GM23338 (cell line): Measurements from ENCODE around the gene PPDPF.

Source experiments
- CREB1 ChIP-seq: fragments of 250-450 bp; sonication (Bioruptor Pico); IDR thresholded peaks from 2 replicates; pipeline ENCODE4 v1.5.0; 2020; ENCODE audit warnings: low read depth, mild to moderate bottlenecking, moderate library complexity
- CTCF ChIP-seq, 2 experiments: fragments of 200-600 bp in 1 of 2; sonication (generic) in 1 of 2; conservative IDR thresholded peaks; 2 replicates each; pipeline versions ENCODE4 v1.5.1 to v1.6.1; 2016 to 2017; ENCODE audit warnings: antibody characterized with exemption in 2 of 2, low read depth in 2 of 2, mild to moderate bottlenecking in 2 of 2, moderate library complexity in 1 of 2
- EZH2 ChIP-seq: fragments of 200-600 bp; sonication (generic); IDR thresholded peaks from one replicate; pipeline ENCODE4 v1.8.0; 2017; ENCODE audit warnings: antibody characterized with exemption, mild to moderate bottlenecking, low read depth; ENCODE audit not compliant: unreplicated experiment
- JUNB ChIP-seq: IDR thresholded peaks from one replicate; pipeline ENCODE4 v1.6.1; 2016; ENCODE audit warnings: antibody characterized with exemption; ENCODE audit not compliant: unreplicated experiment
- POLR2AphosphoS5 ChIP-seq: IDR thresholded peaks from 2 replicates; pipeline ENCODE4 v1.6.1; 2016; ENCODE audit warnings: antibody characterized with exemption, low read depth
- REST ChIP-seq: IDR thresholded peaks from one replicate; pipeline ENCODE4 v1.6.1; 2018; ENCODE audit warnings: antibody characterized with exemption; ENCODE audit not compliant: unreplicated experiment
- ZNF114 ChIP-seq: fragments of 250-450 bp; sonication (Bioruptor Pico); IDR thresholded peaks from 2 replicates; pipeline ENCODE4 v1.5.0; 2020; ENCODE audit warnings: mild to moderate bottlenecking, moderate library complexity

- TF ChIP-seq JUNB (no peak), CTCF (conservative IDR thresholded peaks at IDR 0.05; ENCODE audit: low read depth in 2 of 2) (no peak), CREB1 (CRISPR knock-in tag) (no peak), ZNF114 (no peak), REST (no peak), POLR2AphosphoS5 (no peak), EZH2 (no peak)
Measured at GRCh38 chr20:63540417-63541186, 20.0 kb downstream of the PPDPF start.
